Ishikawa (cell line): ENCODE measurements around the gene TMEM120A.

ENCODE experiments used
- CEBPB ChIP-seq: IDR thresholded peaks from 2 replicates; pipeline ENCODE4 v1.6.1; 2012
- CREB1 ChIP-seq: IDR thresholded peaks from 2 replicates; pipeline ENCODE4 v1.6.1; 2012; ENCODE audit warnings: low read depth
- EGR1 ChIP-seq: IDR thresholded peaks from 2 replicates; pipeline ENCODE4 v1.6.1; 2012
- EP300 ChIP-seq: IDR thresholded peaks from 2 replicates; pipeline ENCODE4 v1.6.1; 2012; ENCODE audit warnings: borderline replicate concordance
- FOXM1 ChIP-seq: IDR thresholded peaks from 2 replicates; pipeline ENCODE4 v1.6.1; 2012; ENCODE audit warnings: low read depth, borderline replicate concordance
- NFIC ChIP-seq: IDR thresholded peaks from 2 replicates; pipeline ENCODE4 v1.6.1; 2012
- RAD21 ChIP-seq: IDR thresholded peaks from 2 replicates; pipeline ENCODE4 v1.6.1; 2012; ENCODE audit warnings: low read depth
- TAF1 ChIP-seq: IDR thresholded peaks from 2 replicates; pipeline ENCODE4 v1.6.1; 2012; ENCODE audit warnings: low read depth, mild to moderate bottlenecking
- TCF12 ChIP-seq: IDR thresholded peaks from 2 replicates; pipeline ENCODE4 v1.6.1; 2012; ENCODE audit warnings: low read depth
- TEAD4 ChIP-seq: IDR thresholded peaks from 2 replicates; pipeline ENCODE4 v1.6.1; 2012
- YY1 ChIP-seq: IDR thresholded peaks from 2 replicates; pipeline ENCODE4 v1.6.1; 2012; ENCODE audit warnings: low read depth
- ZBTB7A ChIP-seq: IDR thresholded peaks from 2 replicates; pipeline ENCODE4 v1.6.1; 2012; ENCODE audit warnings: low read depth
- TF ChIP-seq, protein P1 (sequence below): IDR thresholded peaks from 2 replicates; pipeline ENCODE4 v1.6.1; 2012
- TF ChIP-seq, protein P2 (sequence below): IDR thresholded peaks from 2 replicates; pipeline ENCODE4 v1.6.1; 2012; ENCODE audit warnings: low read depth, mild to moderate bottlenecking
- TF ChIP-seq, protein P3 (sequence below): IDR thresholded peaks from 2 replicates; pipeline ENCODE4 v1.6.1; 2012

TMEM120A gene

DNA sequence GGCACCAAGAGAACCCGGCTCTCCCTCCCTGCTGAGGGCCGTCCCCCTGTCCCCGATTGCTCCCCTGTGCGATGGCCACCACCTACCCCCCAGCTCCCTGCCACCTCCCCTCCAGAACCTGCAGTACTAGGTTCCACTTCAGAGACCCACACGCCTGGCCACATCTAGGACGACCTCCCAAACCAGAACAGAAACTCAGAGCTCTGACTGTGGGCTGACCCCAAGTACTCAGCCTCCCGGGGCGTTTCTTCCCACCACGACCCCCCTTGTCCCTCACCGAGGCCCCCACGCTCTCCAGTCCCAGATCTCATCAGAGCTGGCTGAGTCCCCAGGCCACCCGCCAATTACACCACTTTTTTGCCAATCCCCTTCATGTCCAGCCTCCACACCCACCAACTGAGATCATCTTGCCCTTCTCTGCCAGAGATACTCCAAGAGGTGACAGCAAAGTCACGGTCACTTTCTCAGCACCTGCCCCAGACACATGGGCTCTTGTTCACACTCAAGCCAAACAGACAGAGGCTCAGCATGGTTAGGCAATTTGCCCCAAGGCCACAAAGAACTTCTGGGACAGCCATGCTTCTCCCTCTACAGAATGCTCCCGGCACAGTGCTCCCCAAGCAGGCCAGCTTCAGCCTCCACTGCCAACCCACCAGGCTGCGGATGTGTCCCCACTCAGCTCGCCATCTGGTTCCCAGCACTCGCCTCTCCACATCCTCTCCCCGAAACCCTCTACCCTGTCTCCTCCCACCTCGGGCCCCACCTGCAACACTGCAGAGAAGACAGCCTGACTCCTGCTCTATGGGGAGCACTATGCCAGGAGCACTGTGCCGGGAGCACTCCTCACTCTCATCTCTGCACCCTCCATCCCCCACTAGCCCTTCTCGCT is 4.7 kb downstream of the TMEM120A start:
- TF ChIP-seq EGR1: no peak
- TF ChIP-seq ZBTB7A: no peak
- TF ChIP-seq, protein P1, sequence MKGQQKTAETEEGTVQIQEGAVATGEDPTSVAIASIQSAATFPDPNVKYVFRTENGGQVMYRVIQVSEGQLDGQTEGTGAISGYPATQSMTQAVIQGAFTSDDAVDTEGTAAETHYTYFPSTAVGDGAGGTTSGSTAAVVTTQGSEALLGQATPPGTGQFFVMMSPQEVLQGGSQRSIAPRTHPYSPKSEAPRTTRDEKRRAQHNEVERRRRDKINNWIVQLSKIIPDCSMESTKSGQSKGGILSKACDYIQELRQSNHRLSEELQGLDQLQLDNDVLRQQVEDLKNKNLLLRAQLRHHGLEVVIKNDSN: no peak
- no peak for TF ChIP-seq TEAD4
- TF ChIP-seq NFIC: no peak
- no peak for TF ChIP-seq FOXM1
- TF ChIP-seq, protein P2, sequence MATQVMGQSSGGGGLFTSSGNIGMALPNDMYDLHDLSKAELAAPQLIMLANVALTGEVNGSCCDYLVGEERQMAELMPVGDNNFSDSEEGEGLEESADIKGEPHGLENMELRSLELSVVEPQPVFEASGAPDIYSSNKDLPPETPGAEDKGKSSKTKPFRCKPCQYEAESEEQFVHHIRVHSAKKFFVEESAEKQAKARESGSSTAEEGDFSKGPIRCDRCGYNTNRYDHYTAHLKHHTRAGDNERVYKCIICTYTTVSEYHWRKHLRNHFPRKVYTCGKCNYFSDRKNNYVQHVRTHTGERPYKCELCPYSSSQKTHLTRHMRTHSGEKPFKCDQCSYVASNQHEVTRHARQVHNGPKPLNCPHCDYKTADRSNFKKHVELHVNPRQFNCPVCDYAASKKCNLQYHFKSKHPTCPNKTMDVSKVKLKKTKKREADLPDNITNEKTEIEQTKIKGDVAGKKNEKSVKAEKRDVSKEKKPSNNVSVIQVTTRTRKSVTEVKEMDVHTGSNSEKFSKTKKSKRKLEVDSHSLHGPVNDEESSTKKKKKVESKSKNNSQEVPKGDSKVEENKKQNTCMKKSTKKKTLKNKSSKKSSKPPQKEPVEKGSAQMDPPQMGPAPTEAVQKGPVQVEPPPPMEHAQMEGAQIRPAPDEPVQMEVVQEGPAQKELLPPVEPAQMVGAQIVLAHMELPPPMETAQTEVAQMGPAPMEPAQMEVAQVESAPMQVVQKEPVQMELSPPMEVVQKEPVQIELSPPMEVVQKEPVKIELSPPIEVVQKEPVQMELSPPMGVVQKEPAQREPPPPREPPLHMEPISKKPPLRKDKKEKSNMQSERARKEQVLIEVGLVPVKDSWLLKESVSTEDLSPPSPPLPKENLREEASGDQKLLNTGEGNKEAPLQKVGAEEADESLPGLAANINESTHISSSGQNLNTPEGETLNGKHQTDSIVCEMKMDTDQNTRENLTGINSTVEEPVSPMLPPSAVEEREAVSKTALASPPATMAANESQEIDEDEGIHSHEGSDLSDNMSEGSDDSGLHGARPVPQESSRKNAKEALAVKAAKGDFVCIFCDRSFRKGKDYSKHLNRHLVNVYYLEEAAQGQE: no peak
- no peak for TF ChIP-seq TAF1
- TF ChIP-seq, protein P3, sequence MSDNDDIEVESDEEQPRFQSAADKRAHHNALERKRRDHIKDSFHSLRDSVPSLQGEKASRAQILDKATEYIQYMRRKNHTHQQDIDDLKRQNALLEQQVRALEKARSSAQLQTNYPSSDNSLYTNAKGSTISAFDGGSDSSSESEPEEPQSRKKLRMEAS: no peak

DNA sequence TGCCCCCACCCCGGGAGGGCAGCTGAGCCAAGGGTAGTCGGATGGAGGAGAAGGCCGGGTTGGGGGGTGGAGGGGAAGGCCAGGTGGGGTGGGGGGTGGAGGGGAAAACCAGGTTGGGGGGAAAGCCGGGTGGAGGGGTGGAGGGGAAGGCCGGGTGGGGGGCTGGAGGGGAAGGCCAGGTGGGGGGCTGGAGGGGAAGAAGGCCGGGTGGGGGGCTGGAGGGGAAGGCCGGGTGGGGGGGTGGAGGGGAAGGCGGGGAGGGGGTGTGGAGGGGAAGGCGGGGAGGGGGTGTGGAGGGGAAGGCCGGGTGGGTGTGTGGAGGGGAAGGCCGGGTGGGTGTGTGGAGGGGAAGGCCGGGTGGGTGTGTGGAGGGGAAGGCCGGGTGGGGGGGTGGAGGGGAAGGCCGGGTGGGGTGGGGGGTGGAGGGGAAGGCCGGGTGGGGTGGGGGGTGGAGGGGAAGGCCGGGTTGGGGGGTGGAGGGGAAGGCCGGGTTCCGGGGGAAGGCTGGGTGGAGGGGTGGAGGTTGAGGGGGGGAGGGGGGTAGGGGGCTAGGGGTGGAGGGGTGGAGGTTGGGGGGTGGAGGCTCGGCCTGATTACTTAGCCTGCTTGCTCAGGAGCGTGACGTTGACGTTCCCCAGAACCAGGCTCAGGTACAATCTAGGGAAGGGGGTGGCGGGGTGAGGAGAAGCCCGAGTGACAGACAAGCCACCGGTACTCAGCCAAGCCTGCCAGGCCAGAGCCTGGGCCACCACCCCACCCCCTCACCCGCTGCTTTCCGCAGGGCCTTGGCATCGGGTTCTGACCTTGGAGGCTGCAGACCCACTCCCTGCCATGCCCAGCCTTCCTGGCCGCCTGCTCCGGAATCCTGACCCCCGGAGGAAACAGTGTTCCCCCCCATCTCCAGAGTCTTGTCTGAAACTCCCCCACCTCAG is 5.6 kb downstream of the TMEM120A start:
- no peak for TF ChIP-seq TCF12
- TF ChIP-seq, protein P3: no peak
- no peak for TF ChIP-seq NFIC
- TF ChIP-seq EP300: no peak
- no peak for TF ChIP-seq FOXM1
- no peak for TF ChIP-seq CEBPB
- no peak for TF ChIP-seq EGR1
- TF ChIP-seq CREB1: no peak
- TF ChIP-seq TAF1: no peak
- no peak for TF ChIP-seq YY1
- TF ChIP-seq RAD21: no peak

DNA sequence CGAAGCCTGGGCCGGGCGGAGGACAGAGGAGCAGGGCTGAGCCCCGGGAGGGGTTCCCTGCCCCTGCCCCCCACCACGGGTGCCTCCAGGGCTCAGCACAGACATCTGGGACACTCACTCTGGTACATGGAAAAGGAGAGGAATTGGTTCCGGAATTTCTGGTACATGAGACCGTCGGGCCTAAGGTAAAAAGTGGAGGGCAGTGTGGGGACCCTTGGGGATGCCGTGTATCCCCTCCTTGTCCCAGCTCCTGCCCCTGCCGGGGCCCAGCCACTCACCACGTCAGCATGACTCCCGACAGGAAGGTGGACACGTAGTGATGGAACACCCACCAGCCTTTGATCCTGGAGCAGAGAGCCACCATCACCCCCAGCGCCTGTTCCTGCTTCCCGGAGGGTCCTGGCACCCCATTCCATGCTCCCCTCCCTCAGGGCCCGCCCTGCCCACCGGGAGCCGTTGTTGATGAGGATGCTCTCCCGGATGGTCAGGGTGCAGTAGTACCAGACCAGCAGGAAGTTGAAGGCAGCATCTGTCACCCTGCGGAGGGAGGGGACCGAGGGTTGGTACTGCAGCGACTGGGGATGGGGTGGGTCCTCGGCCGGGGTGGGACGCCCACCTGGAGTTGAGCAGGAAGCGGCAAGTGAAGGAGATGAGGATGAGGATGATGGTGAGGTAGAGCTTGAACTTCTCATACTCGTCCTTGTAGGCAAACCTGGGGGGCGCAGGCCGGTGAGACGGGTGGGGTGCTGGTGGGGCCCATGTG is 6.4 kb downstream of the TMEM120A start:
- no peak for TF ChIP-seq CEBPB
- TF ChIP-seq, protein P2: no peak
- TF ChIP-seq, protein P1: no peak
- no peak for TF ChIP-seq RAD21
- TF ChIP-seq TAF1: no peak
- no peak for TF ChIP-seq EGR1

DNA sequence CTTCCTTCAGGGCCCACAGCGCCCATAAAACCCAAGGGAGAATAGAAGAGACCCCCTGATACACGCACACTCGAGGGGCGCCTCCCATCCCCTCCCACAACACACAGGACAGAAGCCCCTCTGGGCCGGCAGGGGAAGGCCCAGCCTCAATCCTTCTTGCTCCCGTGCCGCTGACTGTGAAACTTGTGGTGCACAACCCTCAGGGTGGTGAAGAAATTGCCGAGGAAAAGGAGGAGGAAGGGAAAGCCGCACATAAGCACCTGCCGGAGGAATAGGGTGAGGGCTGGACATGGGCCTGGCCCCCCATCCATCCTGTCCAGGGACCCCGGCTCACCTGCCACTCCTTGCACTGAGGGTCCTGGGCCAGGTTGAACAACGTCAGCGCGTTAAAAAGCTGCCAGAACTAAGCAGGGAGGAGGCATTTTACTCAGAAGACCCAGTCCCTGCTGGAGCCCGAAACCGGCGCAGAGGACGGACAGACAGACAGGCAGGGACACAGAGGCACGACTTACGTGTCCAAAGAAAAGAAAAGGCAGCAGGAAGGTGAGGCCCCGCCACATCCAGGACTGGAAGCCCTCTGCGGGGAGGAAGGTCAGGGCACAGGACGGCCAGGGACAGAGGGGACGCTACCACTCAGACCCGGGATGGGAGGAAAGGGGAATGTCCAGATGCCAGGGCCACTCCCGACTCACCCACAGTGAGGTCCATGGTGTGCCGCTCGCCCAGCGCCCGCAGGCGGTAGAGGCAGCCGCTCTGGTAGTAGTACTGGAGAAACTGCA is 7.2 kb downstream of the TMEM120A start:
- TF ChIP-seq EGR1: no peak
- TF ChIP-seq, protein P3: no peak
- no peak for TF ChIP-seq YY1
- TF ChIP-seq, protein P2: no peak
- no peak for TF ChIP-seq CREB1
- no peak for TF ChIP-seq TEAD4
- no peak for TF ChIP-seq CEBPB
- no peak for TF ChIP-seq ZBTB7A
- no peak for TF ChIP-seq TCF12
- TF ChIP-seq NFIC: no peak
- no peak for TF ChIP-seq RAD21
- TF ChIP-seq, protein P1: no peak
- TF ChIP-seq FOXM1: no peak
- no peak for TF ChIP-seq TAF1
